OCI-LY1 (cell line): ENCODE measurements around the gene EXOC7.

Source experiments
- H2AFZ ChIP-seq: fragments of 200-600 bp; sonication (generic), shearing (Covaris generic); 2 replicates; pipeline ENCODE4 v1.6.0; 2014; ENCODE audit warnings: antibody characterized with exemption, mild to moderate bottlenecking, low read length
- H3F3A ChIP-seq: fragments of 200-600 bp; sonication (generic), shearing (Covaris generic); 2 replicates; pipeline ENCODE4 v1.6.0; 2014; ENCODE audit warnings: mild to moderate bottlenecking, antibody characterized with exemption, low read length, moderate library complexity; ENCODE audit not compliant: insufficient read depth
- H3K27ac ChIP-seq: fragments of 200-600 bp; sonication (generic); 2 replicates; pipeline ENCODE4 v1.5.1; 2014; ENCODE audit warnings: low read length, mixed run types, mild to moderate bottlenecking, low read depth; ENCODE audit not compliant: poor library complexity, severe bottlenecking
- H3K27me3 ChIP-seq: fragments of 200-600 bp; sonication (generic); 2 replicates; pipeline ENCODE4 v1.6.0; 2014; ENCODE audit warnings: antibody characterized with exemption, mild to moderate bottlenecking, low read length, moderate library complexity; ENCODE audit not compliant: insufficient read depth
- H3K36me3 ChIP-seq: fragments of 200-600 bp; sonication (generic); 2 replicates; pipeline ENCODE4 v1.6.1; 2014; ENCODE audit warnings: mild to moderate bottlenecking, antibody characterized with exemption, low read length, moderate library complexity, mixed read lengths; ENCODE audit not compliant: insufficient read depth
- H3K4me1 ChIP-seq: fragments of 200-600 bp; sonication (generic); 2 replicates; pipeline ENCODE4 v1.5.1; 2014; ENCODE audit warnings: mild to moderate bottlenecking, low read length, moderate library complexity; ENCODE audit not compliant: insufficient read depth, severe bottlenecking
- H3K4me2 ChIP-seq: fragments of 200-600 bp; sonication (generic), shearing (Covaris generic); 2 replicates; pipeline ENCODE4 v1.6.1; 2014; ENCODE audit warnings: low read length
- H3K4me3 ChIP-seq: fragments of 200-600 bp; sonication (generic); 2 replicates; pipeline ENCODE4 v1.5.1; 2014; ENCODE audit warnings: low read length, low read depth, mild to moderate bottlenecking, mixed read lengths; ENCODE audit not compliant: poor library complexity, severe bottlenecking
- H3K79me2 ChIP-seq: fragments of 200-600 bp; shearing (Covaris generic); 2 replicates; pipeline ENCODE4 v1.6.1; 2016; ENCODE audit warnings: mixed run types, low read length, mixed read lengths; ENCODE audit not compliant: insufficient read depth
- H3K9ac ChIP-seq: fragments of 200-600 bp; sonication (generic), shearing (Covaris generic); 2 replicates; pipeline ENCODE4 v1.6.1; 2014; ENCODE audit warnings: mild to moderate bottlenecking, low read length, mixed read lengths
- H3K9me2 ChIP-seq: fragments of 200-600 bp; sonication (generic), shearing (Covaris generic); 2 replicates; pipeline ENCODE4 v1.6.1; 2014; ENCODE audit warnings: low read depth, mild to moderate bottlenecking, low read length, mixed read lengths
- H3K9me3 ChIP-seq: fragments of 200-600 bp; shearing (Covaris generic); 2 replicates; pipeline ENCODE4 v1.6.1; 2014; ENCODE audit warnings: low read length, mixed read lengths
- H4K20me1 ChIP-seq: fragments of 200-600 bp; sonication (generic), shearing (Covaris generic); 2 replicates; pipeline ENCODE4 v1.6.0; 2016; ENCODE audit warnings: mild to moderate bottlenecking, low read length; ENCODE audit not compliant: insufficient read depth
- EZH2 ChIP-seq: fragments of 200-600 bp; sonication (generic), shearing (Covaris generic); IDR thresholded peaks from 2 replicates; pipeline ENCODE4 v1.8.0; 2017; ENCODE audit warnings: borderline replicate concordance, mixed run types, mild to moderate bottlenecking, antibody characterized with exemption, low read length, moderate library complexity, mixed read lengths
- TF ChIP-seq, protein P1 (sequence below): fragments of 200-600 bp; sonication (generic), shearing (Covaris generic); IDR thresholded peaks from 2 replicates; pipeline ENCODE4 v1.5.1; 2017; ENCODE audit warnings: mild to moderate bottlenecking, antibody characterized with exemption, low read length, moderate library complexity, mixed read lengths

EXOC7 gene

DNA sequence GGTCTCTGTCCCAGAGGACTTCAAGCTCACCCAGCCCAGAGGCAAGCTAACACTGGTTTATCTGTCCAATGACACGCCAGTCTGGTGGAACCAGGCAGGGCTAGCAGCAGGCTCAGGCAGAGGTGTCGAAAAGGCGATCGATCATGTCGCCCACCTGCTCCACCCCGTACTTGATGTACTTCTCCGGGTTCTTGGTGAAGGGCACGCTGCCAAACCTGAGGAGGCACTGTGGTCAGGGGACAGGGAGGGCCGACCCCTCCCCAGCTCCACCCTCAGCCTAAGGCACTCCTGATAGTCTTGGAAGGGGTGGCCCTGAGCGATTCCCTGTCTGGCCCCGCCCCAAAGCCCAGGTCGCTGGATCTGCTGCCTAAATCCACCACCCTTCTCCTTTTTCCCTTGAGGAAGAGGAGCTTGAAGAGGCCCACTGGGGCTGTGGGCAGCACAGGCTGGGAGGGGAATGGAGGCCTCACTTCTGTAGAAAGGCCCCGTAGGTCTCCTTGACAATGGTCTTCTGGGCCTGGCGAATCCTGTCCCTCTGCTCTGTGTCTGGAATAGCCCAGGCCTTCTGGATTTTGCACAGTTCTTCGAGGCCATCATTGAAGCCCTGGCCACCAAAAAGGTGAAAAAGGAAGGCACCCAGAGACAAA, 19.9 kb downstream of the EXOC7 start:
- Histone ChIP-seq H3K36me3 (peaks cover 44% of the 10 kb centered on the region), H3K4me3 (no peak overlapping the region), H4K20me1 (no peaks in the 10 kb centered on the region), H3K9me3 (no peaks in the 10 kb centered on the region), H3K4me1 (no peaks in the 10 kb centered on the region), H2AFZ (no peak overlapping the region), H3F3A (no peaks in the 10 kb centered on the region), H3K4me2 (no peak overlapping the region), H3K79me2 (no peaks in the 10 kb centered on the region), H3K9me2 (no peaks in the 10 kb centered on the region), H3K27ac (no peak overlapping the region), H3K9ac (no peak overlapping the region), H3K27me3 (peaks cover 8% of the 10 kb centered on the region)
- no peak for TF ChIP-seq EZH2
- TF ChIP-seq, protein P1, sequence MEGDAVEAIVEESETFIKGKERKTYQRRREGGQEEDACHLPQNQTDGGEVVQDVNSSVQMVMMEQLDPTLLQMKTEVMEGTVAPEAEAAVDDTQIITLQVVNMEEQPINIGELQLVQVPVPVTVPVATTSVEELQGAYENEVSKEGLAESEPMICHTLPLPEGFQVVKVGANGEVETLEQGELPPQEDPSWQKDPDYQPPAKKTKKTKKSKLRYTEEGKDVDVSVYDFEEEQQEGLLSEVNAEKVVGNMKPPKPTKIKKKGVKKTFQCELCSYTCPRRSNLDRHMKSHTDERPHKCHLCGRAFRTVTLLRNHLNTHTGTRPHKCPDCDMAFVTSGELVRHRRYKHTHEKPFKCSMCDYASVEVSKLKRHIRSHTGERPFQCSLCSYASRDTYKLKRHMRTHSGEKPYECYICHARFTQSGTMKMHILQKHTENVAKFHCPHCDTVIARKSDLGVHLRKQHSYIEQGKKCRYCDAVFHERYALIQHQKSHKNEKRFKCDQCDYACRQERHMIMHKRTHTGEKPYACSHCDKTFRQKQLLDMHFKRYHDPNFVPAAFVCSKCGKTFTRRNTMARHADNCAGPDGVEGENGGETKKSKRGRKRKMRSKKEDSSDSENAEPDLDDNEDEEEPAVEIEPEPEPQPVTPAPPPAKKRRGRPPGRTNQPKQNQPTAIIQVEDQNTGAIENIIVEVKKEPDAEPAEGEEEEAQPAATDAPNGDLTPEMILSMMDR: no peak

DNA sequence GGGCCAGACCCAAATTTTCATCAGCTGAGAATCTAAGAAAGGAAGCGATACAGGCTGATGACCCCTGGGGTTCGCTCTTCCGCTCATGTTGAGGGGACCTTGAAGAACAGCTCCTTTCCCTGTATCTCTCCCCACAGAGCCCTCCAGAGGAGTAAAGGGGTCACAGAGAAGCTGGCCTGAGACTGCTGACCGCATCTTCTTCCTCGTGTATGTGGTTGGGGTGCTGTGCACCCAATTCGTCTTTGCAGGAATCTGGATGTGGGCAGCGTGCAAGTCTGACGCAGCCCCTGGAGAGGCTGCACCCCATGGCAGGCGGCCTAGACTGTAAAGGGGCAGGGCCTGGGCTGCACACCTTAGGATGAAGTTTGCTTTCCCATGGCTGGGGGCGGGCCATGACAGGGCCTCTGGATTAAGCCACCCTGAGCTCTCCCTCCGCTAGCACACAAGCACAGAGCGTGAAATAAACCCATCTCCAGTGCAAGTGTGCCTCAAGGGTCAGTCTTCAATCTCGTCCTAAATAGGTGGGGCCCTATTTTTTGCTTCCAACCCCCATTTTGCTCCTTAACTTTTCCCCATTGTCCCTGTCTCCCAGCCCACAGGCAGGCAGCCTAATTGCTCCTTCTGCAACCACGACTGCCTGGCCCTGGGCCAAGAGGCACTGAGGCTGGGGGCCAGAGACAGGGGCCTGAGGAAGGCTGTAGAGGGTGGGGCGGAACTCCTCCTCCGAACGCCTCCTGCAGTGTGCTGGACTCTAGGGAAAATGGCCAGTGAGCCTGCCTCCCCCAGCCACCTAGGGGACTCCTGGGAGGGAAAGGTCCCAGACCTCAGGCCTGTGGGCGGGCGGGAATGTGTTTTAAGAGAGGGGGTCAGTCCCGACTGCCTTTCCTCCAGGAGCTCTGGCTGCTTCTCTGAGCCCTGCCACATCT, 21.0 kb downstream of the EXOC7 start:
- TF ChIP-seq, protein P1: no peak
- TF ChIP-seq EZH2: no peak
- H3K9me3 ChIP-seq: no peaks in the 10 kb centered on the region
- H3K27ac ChIP-seq: no peak overlapping the region
- H3K79me2 ChIP-seq: no peaks in the 10 kb centered on the region
- no peaks in the 10 kb centered on the region for H4K20me1 ChIP-seq
- no peaks in the 10 kb centered on the region for H3K4me1 ChIP-seq
- H3K9me2 ChIP-seq: no peaks in the 10 kb centered on the region
- no peaks in the 10 kb centered on the region for H3F3A ChIP-seq
- H3K4me3 ChIP-seq: no peak overlapping the region
- no peak overlapping the region for H3K9ac ChIP-seq
- H3K4me2 ChIP-seq: no peak overlapping the region
- peaks cover 8% of the 10 kb centered on the region for H3K27me3 ChIP-seq
- H3K36me3 ChIP-seq: peaks cover 38% of the 10 kb centered on the region
- no peak overlapping the region for H2AFZ ChIP-seq

DNA sequence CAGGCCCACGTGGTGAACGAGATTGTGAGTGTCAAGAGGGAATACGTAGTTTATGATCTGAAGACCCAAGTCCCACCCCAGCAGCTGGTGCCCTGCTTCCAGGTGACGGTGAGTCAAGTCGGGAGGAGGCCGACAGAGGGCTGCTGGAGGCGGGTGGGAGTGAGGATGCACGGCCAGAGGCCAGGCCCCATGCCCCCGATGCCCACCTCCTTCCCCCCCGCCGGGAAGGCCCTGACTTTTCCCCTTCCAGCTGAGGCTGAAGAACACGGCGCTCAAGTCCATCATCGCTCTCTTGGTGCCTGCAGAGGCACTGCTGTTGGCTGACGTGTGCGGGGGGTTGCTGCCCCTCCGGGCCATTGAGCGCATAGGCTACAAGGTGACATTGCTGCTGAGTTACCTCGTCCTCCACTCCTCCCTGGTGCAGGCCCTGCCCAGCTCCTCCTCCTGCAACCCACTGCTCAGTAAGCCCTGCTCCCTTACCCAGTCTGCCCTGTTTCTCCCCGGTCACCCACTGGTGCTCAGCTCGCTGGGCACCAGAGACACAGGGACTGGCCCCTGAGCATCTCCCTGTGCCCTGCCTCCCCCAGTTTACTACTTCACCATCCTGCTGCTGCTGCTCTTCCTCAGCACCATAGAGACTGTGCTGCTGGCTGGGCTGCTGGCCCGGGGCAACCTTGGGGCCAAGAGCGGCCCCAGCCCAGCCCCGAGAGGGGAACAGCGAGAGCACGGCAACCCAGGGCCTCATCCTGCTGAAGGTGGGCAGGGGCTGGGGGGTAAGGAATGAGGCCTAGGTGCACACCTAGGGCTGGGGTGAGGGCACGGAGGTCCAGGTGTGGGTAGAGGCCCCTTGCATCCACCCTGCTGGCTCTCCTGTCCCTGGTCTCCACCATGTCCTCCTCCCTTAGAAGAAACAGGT, 22.0 kb downstream of the EXOC7 start:
- peaks cover 14% of the 10 kb centered on the region for H3K27me3 ChIP-seq
- H3K4me2 ChIP-seq: no peak overlapping the region
- H3K9ac ChIP-seq: no peak overlapping the region
- no peaks in the 10 kb centered on the region for H3F3A ChIP-seq
- peaks cover 38% of the 10 kb centered on the region for H3K36me3 ChIP-seq
- no peaks in the 10 kb centered on the region for H4K20me1 ChIP-seq
- no peaks in the 10 kb centered on the region for H3K79me2 ChIP-seq
- no peaks in the 10 kb centered on the region for H3K9me3 ChIP-seq
- H2AFZ ChIP-seq: no peak overlapping the region
- no peak overlapping the region for H3K4me3 ChIP-seq
- TF ChIP-seq EZH2: no peak
- TF ChIP-seq, protein P1: no peak
- no peaks in the 10 kb centered on the region for H3K4me1 ChIP-seq
- no peak overlapping the region for H3K27ac ChIP-seq
- H3K9me2 ChIP-seq: no peaks in the 10 kb centered on the region
